Stimulated activated CD8-positive, alpha-beta memory T cell treated with anti-CD3 and anti-CD28 coated beads, Interleukin-12 subunit alpha, Interleukin-12 subunit beta, amount 100 ng/mL, for 24 hours (primary cell): ENCODE data around the gene PP2D1.
"Not testable (repeated sequence)": the region's sequence is repeated elsewhere in the genome, so short reads cannot be mapped to it uniquely, and the experiment has no call there.

Experiments used
- DNase-seq: peaks from one replicate; pipeline ENCODE4 v3.0.0-alpha.2; 2020; ENCODE audit errors: extremely low read depth

Gene PP2D1

GRCh38 chr3:20040548-20041196 lies 28.6 kb upstream of the PP2D1 start:
- DNase-seq = no peak

GRCh38 chr3:20039765-20040547 lies 27.9 kb upstream of the PP2D1 start, which contains the start of gene KAT2B:
TSS of gene KAT2B (plus strand) at chr3:20040446. CDS start at chr3:20040478, 32 bp downstream.
- peak; percentile 55 for DNase-seq

GRCh38 chr3:20039466-20039764 lies 27.4 kb upstream of the PP2D1 start:
- no peak for DNase-seq

GRCh38 chr3:20038699-20039465 lies 26.8 kb upstream of the PP2D1 start:
- DNase-seq = no peak

- DNase-seq = no peak
Observed at GRCh38 chr3:20037255-20037996, 25.4 kb upstream of the PP2D1 start.

GRCh38 chr3:20035019-20035418 lies 23.0 kb upstream of the PP2D1 start:
- DNase-seq = no peak

- DNase-seq = not testable (repeated sequence)
Observed at GRCh38 chr3:20031939-20032338, 19.9 kb upstream of the PP2D1 start.

GRCh38 chr3:20028905-20029331 lies 16.9 kb upstream of the PP2D1 start:
- no peak for DNase-seq

- no peak for DNase-seq
Observed at GRCh38 chr3:20027136-20027535, 15.1 kb upstream of the PP2D1 start.

GRCh38 chr3:20023623-20024405 lies 11.8 kb upstream of the PP2D1 start:
- no peak for DNase-seq

- no peak for DNase-seq
Observed at GRCh38 chr3:20022954-20023622, 11.0 kb upstream of the PP2D1 start.

GRCh38 chr3:20016076-20016475 lies 4.0 kb upstream of the PP2D1 start:
- not testable (repeated sequence) for DNase-seq

GRCh38 chr3:20015525-20015924 lies 3.5 kb upstream of the PP2D1 start:
- no peak for DNase-seq

- DNase-seq = no peak
Observed at GRCh38 chr3:20013396-20013795, 1.3 kb upstream of the PP2D1 start.

GRCh38 chr3:20008646-20009045 lies 3.4 kb downstream of the PP2D1 start:
- DNase-seq = no peak

GRCh38 chr3:20007960-20008359 lies 4.1 kb downstream of the PP2D1 start:
- DNase-seq = no peak

- no peak for DNase-seq
Observed at GRCh38 chr3:20001932-20002331, 10.1 kb downstream of the PP2D1 start.

- no peak for DNase-seq
Observed at GRCh38 chr3:19997502-19997901, 14.6 kb downstream of the PP2D1 start.

- no peak for DNase-seq
Observed at GRCh38 chr3:19994796-19995195, 17.3 kb downstream of the PP2D1 start.

GRCh38 chr3:19988904-19989303 lies 23.2 kb downstream of the PP2D1 start:
- DNase-seq = not testable (repeated sequence)

GRCh38 chr3:19972054-19972453 lies 40.0 kb downstream of the PP2D1 start:
- no peak for DNase-seq
